HepG2 (cell line): ENCODE measurements around the gene PPIL3. TPM values are rescaled to one million over a fixed set of nuclear protein-coding genes. Genes with fewer than 3 reads are reported as not detected.

Experiments
- ATAC-seq: fragments of 200-7000 bp; cut with Tn5 transposase; 3 replicates; pipeline ENCODE4 v1.9.1; 2020; ENCODE audit warnings: mild to moderate bottlenecking, moderate library complexity
- BruUV-seq: library from RNA; stranded (reverse); fragments of 400-500 nt; replicated peaks from 2 replicates; lab custom pipeline; 2021; lab: Mats Ljungman, UMichigan
- CTCF ChIA-PET: fragments of 300-600 bp; formaldehyde crosslinking; extraction: SDS; loops from one replicate; lab custom pipeline; 2021; ENCODE audit warnings: low total read pairs, inconsistent platforms, low intra/inter-chr PET ratio; lab: Yijun Ruan, JAX
- POLR2A ChIA-PET: fragments of 350-600 bp; sonication (Branson Sonifier 250); formaldehyde crosslinking; loops from one replicate; lab custom pipeline; 2020; ENCODE audit warnings: antibody characterized with exemption, inconsistent platforms; lab: Yijun Ruan, JAX
- DNase-seq: peaks from one replicate; pipeline ENCODE4 v3.0.0-alpha.2; 2015; ENCODE audit warnings: low spot score
- FAIRE-seq: peaks from 3 replicates; lab custom pipeline; 2011; peaks lifted over from hg19 to GRCh38; lab: Jason Lieb, UNC
- H2AFZ ChIP-seq: one replicate; pipeline ENCODE4 v1.6.1; 2011; ENCODE audit warnings: low read length, inconsistent platforms
- H3K27ac ChIP-seq: fragments of 300-600 bp; 3 replicates; pipeline ENCODE4 v1.8.0; 2011; ENCODE audit warnings: mixed run types, mild to moderate bottlenecking, mixed read lengths, low read length, inconsistent platforms; ENCODE audit not compliant: insufficient read depth; ENCODE audit errors: extremely low read length
- H3K27me3 ChIP-seq, 2 experiments: fragments of 200-600 bp in 1 of 2; 2 replicates in 1 of 2; 3 replicates in 1 of 2; pipeline versions ENCODE4 v1.6.0 to v1.8.0; 2011; ENCODE audit warnings: low read length in 2 of 2, mild to moderate bottlenecking in 2 of 2, moderate library complexity in 2 of 2, inconsistent platforms in 1 of 2; ENCODE audit not compliant: insufficient read depth in 2 of 2, control insufficient read depth in 1 of 2
- H3K36me3 ChIP-seq, 2 experiments: fragments of 200-600 bp in 1 of 2; replicated peaks in 1 of 2; 2 replicates in 1 of 2; 3 replicates in 1 of 2; pipeline versions ENCODE4 v1.5.1 to v1.8.0; 2011; ENCODE audit warnings: low read length in 2 of 2, inconsistent platforms in 1 of 2; ENCODE audit not compliant: insufficient read depth in 2 of 2, control insufficient read depth in 1 of 2
- H3K4me1 ChIP-seq: 2 replicates; pipeline ENCODE4 v1.5.1; 2012; ENCODE audit warnings: low read length, inconsistent platforms; ENCODE audit not compliant: insufficient read depth
- H3K4me2 ChIP-seq: 2 replicates; pipeline ENCODE4 v1.6.0; 2011; ENCODE audit warnings: low read depth, low read length, inconsistent platforms
- H3K4me3 ChIP-seq, 3 experiments: fragments of 200-600 bp in 1 of 3; sonication (generic), shearing (Covaris generic) in 1 of 3; replicated peaks in 1 of 3; 2 replicates each; pipeline ENCODE4 v1.5.1; 2011 to 2016; ENCODE audit warnings: low read length in 3 of 3, inconsistent platforms in 2 of 3, low read depth in 2 of 3, mild to moderate bottlenecking in 2 of 3, control low read depth in 1 of 3, mixed read lengths in 1 of 3; ENCODE audit not compliant: insufficient read depth in 1 of 3
- H3K79me2 ChIP-seq: one replicate; pipeline ENCODE4 v1.6.1; 2011; ENCODE audit warnings: low read length, inconsistent platforms; ENCODE audit not compliant: insufficient read depth
- H3K9ac ChIP-seq: 2 replicates; pipeline ENCODE4 v1.6.0; 2011; ENCODE audit warnings: mild to moderate bottlenecking, low read depth, low read length, inconsistent platforms; ENCODE audit not compliant: insufficient read depth
- H3K9me3 ChIP-seq: 2 replicates; pipeline ENCODE4 v1.5.1; 2012; ENCODE audit warnings: mild to moderate bottlenecking, low read length
- H4K20me1 ChIP-seq: 2 replicates; pipeline ENCODE4 v1.6.0; 2011; ENCODE audit warnings: inconsistent platforms, mild to moderate bottlenecking, low read length, moderate library complexity; ENCODE audit not compliant: insufficient read depth
- ISL2 ChIP-seq: sonication (generic); formaldehyde crosslinking; IDR thresholded peaks from 2 replicates; pipeline ENCODE4 v1.5.0; 2020; ENCODE audit warnings: missing genetic modification reagents
- MEIS1 ChIP-seq: sonication (generic); formaldehyde crosslinking; IDR thresholded peaks from 2 replicates; pipeline ENCODE4 v1.9.0; 2021; ENCODE audit warnings: mild to moderate bottlenecking, missing genetic modification reagents, moderate library complexity, borderline replicate concordance
- NR3C1 ChIP-seq: sonication (generic); formaldehyde crosslinking; IDR thresholded peaks from 2 replicates; pipeline ENCODE4 v1.4.0; 2020; ENCODE audit warnings: missing genetic modification reagents
- ZKSCAN5 ChIP-seq: sonication (generic); formaldehyde crosslinking; IDR thresholded peaks from 2 replicates; pipeline ENCODE4 v1.5.1; 2020; ENCODE audit warnings: mild to moderate bottlenecking, missing genetic modification reagents
- ZNF264 ChIP-seq: sonication (generic); formaldehyde crosslinking; IDR thresholded peaks from 2 replicates; pipeline ENCODE4 v1.4.0; 2020; ENCODE audit warnings: missing genetic modification reagents
- WGBS: methylation state at CpG from one replicate; pipeline ENCODE4 v1.1.6; 2017; ENCODE audit warnings: low lambda C conversion rate; 5-methylcytosine and 5-hydroxymethylcytosine counted together
- in situ Hi-C: cut with HindIII; loops from 2 replicates; pipeline ENCODE4 v1.10.0; 2017; ENCODE audit warnings: low pct_unique_long_range_greater_than_20kb; ENCODE audit not compliant: extremely low pct_ligation_motif_present
- intact Hi-C: fragments of 100-400 bp; cut with micrococcal nuclease; formaldehyde crosslinking; loops from one replicate; pipeline ENCODE4 v1.10.0; 2022; ENCODE audit not compliant: unreplicated experiment
- polyA plus RNA-seq, 8 experiments: library from polyadenylated mRNA; depleted of rRNA in 3 of 8; stranded (reverse) in 7 of 8; unstranded in 1 of 8; fragments of >200 nt; fragmentation: Illumina TruSeq in 4 of 8; extraction: Trizol in 4 of 8; gene quantifications; 2 replicates each; pipeline versions ENCODE4 v1.2.1 to v1.2.3, GENCODE V29; 2011 to 2016; ENCODE audit warnings: low read depth in 4 of 8, missing spikeins in 1 of 8, mixed read lengths in 1 of 8; ENCODE audit not compliant: insufficient read depth in 1 of 8
- total RNA-seq, 5 experiments: library from RNA; depleted of rRNA; stranded (reverse); fragments of >200 nt; fragmentation: Illumina TruSeq; extraction: Trizol; gene quantifications; 2 replicates each; pipeline ENCODE4 v1.2.3, GENCODE V29; 2016; ENCODE audit warnings: low read depth in 1 of 5
- TF ChIP-seq, protein P1 (sequence below): sonication (generic); formaldehyde crosslinking; IDR thresholded peaks from 2 replicates; pipeline ENCODE4 v1.4.0; 2020; ENCODE audit warnings: missing genetic modification reagents
- TF ChIP-seq, protein P2 (sequence below), 2 experiments: sonication (generic) in 1 of 2; formaldehyde crosslinking in 1 of 2; IDR thresholded peaks; 2 replicates each; pipeline versions ENCODE4 v1.4.0 to v1.6.1; 2018 to 2020; ENCODE audit warnings: missing genetic modification reagents in 2 of 2, borderline replicate concordance in 1 of 2, low read depth in 1 of 2, mild to moderate bottlenecking in 1 of 2, missing biosample characterization in 1 of 2
- TF ChIP-seq, protein P3 (sequence below): sonication (generic); formaldehyde crosslinking; IDR thresholded peaks from 2 replicates; pipeline ENCODE4 v1.4.0; 2020; ENCODE audit warnings: missing genetic modification reagents

Gene PPIL3
- total and polyA plus RNA-seq, 2 of the 13 experiments (the other 11 are each of a cell fraction or from before 2014, with no cell fraction given), result 98.7 to 107 TPM

DNA sequence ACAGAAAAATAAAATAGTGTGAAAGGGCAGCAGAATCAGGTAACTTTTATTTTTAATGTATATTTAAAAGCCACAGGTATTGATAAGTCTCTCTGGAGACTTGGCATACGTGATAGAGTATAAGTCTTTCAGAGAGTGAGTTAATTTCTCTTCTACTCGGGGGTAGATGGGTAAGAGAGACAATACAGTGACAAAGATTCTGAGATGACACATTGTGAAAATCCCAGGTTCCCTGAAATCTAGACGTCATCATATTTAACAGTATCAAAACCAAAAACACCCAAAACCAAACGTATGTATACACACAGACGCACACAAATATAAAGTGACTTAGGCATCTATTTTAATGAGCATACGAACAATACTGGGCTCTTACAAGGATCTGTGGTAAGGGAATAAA is 33.6 kb upstream of the PPIL3 start:
- no peak overlapping the region for H2AFZ ChIP-seq
- no peaks in the 10 kb centered on the region for H3K4me1 ChIP-seq
- no peak overlapping the region for H3K27ac ChIP-seq
- no peak overlapping the region for H3K4me2 ChIP-seq
- peaks cover 20 to 79% of the 10 kb centered on the region in 2 experiments for H3K36me3 ChIP-seq
- H3K4me3 ChIP-seq, result no peak overlapping the region
- ChIA-PET CTCF (no interaction called here), POLR2A (interaction anchor here (0.8 kb wide), 1 partner anchor 23 kb away, joined by 3 read pairs; no protein-coding TSS in a partner anchor)
- in situ Hi-C loops, result no loop called here
- BruUV-seq, result no TSS peak
- H3K79me2 ChIP-seq, result no peaks in the 10 kb centered on the region
- H4K20me1 ChIP-seq, result no peaks in the 10 kb centered on the region
- no peak for FAIRE-seq
- H3K9ac ChIP-seq, result no peak overlapping the region
- no peaks in the 10 kb centered on the region for H3K27me3 ChIP-seq
- intact Hi-C loops, result no loop called here
- DNase-seq, result no peak
- TF ChIP-seq ISL2 (CRISPR knock-in tag) (no peak), ZKSCAN5 (CRISPR knock-in tag) (no peak), NR3C1 (CRISPR knock-in tag) (no peak), MEIS1 (CRISPR knock-in tag) (no peak), ZNF264 (CRISPR knock-in tag) (no peak)
- TF ChIP-seq, protein P1, sequence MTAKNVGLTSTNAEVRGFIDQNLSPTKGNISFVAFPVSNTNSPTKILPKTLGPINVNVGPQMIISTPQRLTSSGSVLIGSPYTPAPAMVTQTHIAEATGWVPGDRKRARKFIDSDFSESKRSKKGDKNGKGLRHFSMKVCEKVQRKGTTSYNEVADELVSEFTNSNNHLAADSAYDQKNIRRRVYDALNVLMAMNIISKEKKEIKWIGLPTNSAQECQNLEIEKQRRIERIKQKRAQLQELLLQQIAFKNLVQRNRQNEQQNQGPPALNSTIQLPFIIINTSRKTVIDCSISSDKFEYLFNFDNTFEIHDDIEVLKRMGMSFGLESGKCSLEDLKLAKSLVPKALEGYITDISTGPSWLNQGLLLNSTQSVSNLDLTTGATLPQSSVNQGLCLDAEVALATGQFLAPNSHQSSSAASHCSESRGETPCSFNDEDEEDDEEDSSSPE (CRISPR knock-in tag), result no peak
- TF ChIP-seq, protein P2, sequence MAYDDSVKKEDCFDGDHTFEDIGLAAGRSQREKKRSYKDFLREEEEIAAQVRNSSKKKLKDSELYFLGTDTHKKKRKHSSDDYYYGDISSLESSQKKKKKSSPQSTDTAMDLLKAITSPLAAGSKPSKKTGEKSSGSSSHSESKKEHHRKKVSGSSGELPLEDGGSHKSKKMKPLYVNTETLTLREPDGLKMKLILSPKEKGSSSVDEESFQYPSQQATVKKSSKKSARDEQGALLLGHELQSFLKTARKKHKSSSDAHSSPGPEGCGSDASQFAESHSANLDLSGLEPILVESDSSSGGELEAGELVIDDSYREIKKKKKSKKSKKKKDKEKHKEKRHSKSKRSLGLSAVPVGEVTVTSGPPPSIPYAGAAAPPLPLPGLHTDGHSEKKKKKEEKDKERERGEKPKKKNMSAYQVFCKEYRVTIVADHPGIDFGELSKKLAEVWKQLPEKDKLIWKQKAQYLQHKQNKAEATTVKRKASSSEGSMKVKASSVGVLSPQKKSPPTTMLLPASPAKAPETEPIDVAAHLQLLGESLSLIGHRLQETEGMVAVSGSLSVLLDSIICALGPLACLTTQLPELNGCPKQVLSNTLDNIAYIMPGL (CRISPR knock-in tag; IDR thresholded peaks at IDR 0.05; ENCODE audit: borderline replicate concordance in 1 of 2, low read depth in 1 of 2), result no peak
- TF ChIP-seq, protein P3, sequence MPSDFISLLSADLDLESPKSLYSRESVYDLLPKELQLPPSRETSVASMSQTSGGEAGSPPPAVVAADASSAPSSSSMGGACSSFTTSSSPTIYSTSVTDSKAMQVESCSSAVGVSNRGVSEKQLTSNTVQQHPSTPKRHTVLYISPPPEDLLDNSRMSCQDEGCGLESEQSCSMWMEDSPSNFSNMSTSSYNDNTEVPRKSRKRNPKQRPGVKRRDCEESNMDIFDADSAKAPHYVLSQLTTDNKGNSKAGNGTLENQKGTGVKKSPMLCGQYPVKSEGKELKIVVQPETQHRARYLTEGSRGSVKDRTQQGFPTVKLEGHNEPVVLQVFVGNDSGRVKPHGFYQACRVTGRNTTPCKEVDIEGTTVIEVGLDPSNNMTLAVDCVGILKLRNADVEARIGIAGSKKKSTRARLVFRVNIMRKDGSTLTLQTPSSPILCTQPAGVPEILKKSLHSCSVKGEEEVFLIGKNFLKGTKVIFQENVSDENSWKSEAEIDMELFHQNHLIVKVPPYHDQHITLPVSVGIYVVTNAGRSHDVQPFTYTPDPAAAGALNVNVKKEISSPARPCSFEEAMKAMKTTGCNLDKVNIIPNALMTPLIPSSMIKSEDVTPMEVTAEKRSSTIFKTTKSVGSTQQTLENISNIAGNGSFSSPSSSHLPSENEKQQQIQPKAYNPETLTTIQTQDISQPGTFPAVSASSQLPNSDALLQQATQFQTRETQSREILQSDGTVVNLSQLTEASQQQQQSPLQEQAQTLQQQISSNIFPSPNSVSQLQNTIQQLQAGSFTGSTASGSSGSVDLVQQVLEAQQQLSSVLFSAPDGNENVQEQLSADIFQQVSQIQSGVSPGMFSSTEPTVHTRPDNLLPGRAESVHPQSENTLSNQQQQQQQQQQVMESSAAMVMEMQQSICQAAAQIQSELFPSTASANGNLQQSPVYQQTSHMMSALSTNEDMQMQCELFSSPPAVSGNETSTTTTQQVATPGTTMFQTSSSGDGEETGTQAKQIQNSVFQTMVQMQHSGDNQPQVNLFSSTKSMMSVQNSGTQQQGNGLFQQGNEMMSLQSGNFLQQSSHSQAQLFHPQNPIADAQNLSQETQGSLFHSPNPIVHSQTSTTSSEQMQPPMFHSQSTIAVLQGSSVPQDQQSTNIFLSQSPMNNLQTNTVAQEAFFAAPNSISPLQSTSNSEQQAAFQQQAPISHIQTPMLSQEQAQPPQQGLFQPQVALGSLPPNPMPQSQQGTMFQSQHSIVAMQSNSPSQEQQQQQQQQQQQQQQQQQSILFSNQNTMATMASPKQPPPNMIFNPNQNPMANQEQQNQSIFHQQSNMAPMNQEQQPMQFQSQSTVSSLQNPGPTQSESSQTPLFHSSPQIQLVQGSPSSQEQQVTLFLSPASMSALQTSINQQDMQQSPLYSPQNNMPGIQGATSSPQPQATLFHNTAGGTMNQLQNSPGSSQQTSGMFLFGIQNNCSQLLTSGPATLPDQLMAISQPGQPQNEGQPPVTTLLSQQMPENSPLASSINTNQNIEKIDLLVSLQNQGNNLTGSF (CRISPR knock-in tag), result no peak
- ATAC-seq, result no peak
- 97% methylated on average over 6 of the region's 6 CpGs for WGBS
- H3K9me3 ChIP-seq, result no peaks in the 10 kb centered on the region
